Bronchial epithelial cell (primary cell): ENCODE data around the gene ACOX3. TPM values are rescaled to one million over a fixed set of nuclear protein-coding genes. Genes with fewer than 3 reads are reported as not detected.

Source experiments
- DNase-seq: peaks from one replicate; pipeline ENCODE4 v3.0.0-alpha.2; 2010; ENCODE audit warnings: low read depth
- FAIRE-seq: peaks from 2 replicates; lab custom pipeline; 2011; peaks lifted over from hg19 to GRCh38; lab: Jason Lieb, UNC
- H3K27me3 ChIP-seq: 2 replicates; pipeline ENCODE4 v1.5.1; 2011; ENCODE audit warnings: low read length; ENCODE audit not compliant: control insufficient read depth, insufficient read depth
- H3K36me3 ChIP-seq: 2 replicates; pipeline ENCODE4 v1.5.1; 2011; ENCODE audit warnings: low read length; ENCODE audit not compliant: control insufficient read depth, insufficient read depth
- H3K4me3 ChIP-seq: 2 replicates; pipeline ENCODE4 v1.5.1; 2011; ENCODE audit warnings: mild to moderate bottlenecking, low read depth, low read length, control low read depth
- total RNA-seq: library from RNA; depleted of rRNA; stranded (reverse); fragments of >200 nt; gene quantifications from 2 replicates; pipeline ENCODE4 v1.2.1, GENCODE V29; 2014
- TF ChIP-seq, protein P1 (sequence below): IDR thresholded peaks from 2 replicates; pipeline ENCODE4 v1.5.1; 2011; ENCODE audit warnings: mild to moderate bottlenecking, moderate library complexity, low read length, control low read depth, inconsistent platforms; ENCODE audit not compliant: insufficient read depth, severe bottlenecking

ACOX3 gene
- total RNA-seq, 1 donor from 2014 or later: 12.4 TPM

DNA sequence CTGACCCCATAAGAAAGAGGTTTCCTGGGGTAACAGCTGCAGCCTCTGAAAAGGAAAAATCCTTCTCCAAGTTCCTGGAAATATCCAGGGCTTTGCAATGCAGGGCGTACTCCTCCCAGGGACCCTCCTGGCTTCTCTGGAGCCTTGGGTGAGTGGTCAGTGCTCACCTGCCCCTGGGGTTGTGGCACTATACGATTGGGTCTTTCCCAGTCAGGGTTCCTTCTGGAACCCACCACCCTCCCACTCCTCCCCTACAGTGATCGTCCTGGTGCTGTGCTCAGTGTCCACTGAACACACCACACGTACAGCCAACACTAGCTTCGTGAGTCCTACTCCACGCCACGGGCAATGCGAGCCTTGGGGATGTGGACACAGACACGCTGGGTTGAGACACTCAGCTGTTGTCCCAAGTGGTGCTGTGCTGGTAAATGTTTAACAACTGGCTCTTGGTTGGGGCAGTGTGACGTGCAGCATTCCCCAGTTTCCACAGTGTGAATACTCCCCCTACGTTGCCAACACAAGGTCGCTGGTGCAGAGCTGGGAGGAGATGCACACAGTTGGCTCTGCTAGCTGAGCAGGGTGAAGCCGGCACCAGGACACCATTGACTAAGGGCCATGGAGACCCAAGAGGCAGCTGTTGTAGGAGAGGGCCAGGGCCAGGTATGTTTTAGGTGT, 105.6 kb downstream of the ACOX3 start:
- DNase-seq: no peak
- TF ChIP-seq, protein P1, sequence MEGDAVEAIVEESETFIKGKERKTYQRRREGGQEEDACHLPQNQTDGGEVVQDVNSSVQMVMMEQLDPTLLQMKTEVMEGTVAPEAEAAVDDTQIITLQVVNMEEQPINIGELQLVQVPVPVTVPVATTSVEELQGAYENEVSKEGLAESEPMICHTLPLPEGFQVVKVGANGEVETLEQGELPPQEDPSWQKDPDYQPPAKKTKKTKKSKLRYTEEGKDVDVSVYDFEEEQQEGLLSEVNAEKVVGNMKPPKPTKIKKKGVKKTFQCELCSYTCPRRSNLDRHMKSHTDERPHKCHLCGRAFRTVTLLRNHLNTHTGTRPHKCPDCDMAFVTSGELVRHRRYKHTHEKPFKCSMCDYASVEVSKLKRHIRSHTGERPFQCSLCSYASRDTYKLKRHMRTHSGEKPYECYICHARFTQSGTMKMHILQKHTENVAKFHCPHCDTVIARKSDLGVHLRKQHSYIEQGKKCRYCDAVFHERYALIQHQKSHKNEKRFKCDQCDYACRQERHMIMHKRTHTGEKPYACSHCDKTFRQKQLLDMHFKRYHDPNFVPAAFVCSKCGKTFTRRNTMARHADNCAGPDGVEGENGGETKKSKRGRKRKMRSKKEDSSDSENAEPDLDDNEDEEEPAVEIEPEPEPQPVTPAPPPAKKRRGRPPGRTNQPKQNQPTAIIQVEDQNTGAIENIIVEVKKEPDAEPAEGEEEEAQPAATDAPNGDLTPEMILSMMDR: no peak
- Histone ChIP-seq H3K4me3 (no peak overlapping the region), H3K27me3 (peaks cover 2% of the 10 kb centered on the region), H3K36me3 (no peaks in the 10 kb centered on the region)
- FAIRE-seq: peak; percentile 50

- no peak for DNase-seq
- peaks cover 2% of the 10 kb centered on the region for H3K27me3 ChIP-seq
- no peak for FAIRE-seq
- H3K4me3 ChIP-seq: no peak overlapping the region
- H3K36me3 ChIP-seq: no peaks in the 10 kb centered on the region
- TF ChIP-seq, protein P1: no peak
These were observed 106.6 kb downstream of the ACOX3 start for GRCh38 chr4:8333726-8334460.

DNA sequence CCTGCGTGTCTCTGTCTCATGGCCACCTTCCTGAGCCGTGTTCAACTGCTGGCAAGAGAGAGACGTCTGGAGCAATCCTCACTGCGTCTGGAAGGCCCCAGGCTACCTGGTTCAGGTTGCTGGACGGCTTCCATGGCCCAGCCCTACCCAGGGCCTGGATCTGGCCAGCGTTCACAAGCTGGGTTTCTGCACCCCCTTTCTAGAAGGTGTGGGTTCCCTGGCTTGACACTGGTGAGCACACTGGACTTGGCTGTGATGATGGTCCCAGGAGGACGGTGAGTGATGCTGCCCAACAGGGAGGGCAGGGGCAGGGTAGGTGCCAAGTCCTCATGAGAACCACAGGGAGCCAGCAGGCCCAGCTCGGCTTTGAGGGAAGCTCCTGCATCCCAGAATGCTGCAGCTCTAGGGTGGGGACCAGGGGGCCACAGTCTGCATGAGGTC, 107.6 kb downstream of the ACOX3 start:
- TF ChIP-seq, protein P1: no peak
- FAIRE-seq: no peak
- peak; percentile 43 for DNase-seq
- no peak overlapping the region for H3K4me3 ChIP-seq
- H3K36me3 ChIP-seq: no peaks in the 10 kb centered on the region
- H3K27me3 ChIP-seq: peaks cover 2% of the 10 kb centered on the region

DNA sequence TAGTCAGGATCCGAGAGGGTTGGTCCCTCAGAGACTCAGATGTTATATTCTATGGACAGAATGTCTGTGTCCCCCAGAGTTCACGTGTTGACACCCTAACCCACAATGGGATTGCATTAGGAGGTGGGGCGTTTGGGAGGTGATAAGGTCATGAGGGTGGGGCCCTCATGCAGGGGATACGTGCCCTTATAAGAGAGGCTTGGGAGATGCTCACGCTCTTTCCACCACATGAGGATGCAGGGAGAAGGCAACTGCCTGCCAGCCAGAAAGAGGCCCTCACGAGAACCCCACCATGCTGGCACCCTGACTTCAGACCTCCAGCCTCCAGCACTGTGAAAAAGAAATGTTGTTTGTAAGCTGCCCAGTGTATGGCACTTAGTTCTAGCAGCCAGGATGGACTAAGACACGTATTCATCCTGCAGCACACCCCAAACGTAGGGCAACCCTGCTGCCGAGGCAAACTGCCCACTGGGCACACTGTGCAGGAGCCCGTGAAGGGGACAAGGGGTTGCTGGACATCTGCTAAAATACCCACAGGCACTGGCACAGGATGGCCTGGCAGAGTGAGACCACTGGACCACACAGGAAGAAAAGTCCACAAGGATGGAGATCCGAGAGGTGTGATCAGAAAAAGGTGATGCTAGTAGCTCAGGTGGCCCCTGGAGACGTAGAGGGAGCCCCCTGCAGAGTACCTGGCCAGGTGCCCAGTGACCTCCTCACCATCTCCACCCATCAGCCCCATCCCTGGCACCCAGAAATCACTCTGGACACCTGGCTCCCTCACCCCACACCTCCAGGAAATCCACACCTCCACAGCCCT, 108.3 kb downstream of the ACOX3 start:
- Histone ChIP-seq H3K27me3 (peaks cover 2% of the 10 kb centered on the region), H3K36me3 (no peaks in the 10 kb centered on the region), H3K4me3 (no peak overlapping the region)
- FAIRE-seq: no peak
- TF ChIP-seq, protein P1: no peak
- no peak for DNase-seq

GRCh38 chr4:8331575-8331955, 109.0 kb downstream of the ACOX3 start:
- TF ChIP-seq, protein P1: no peak
- H3K36me3 ChIP-seq: no peaks in the 10 kb centered on the region
- no peak for FAIRE-seq
- H3K4me3 ChIP-seq: no peak overlapping the region
- DNase-seq: no peak
- H3K27me3 ChIP-seq: peaks cover 2% of the 10 kb centered on the region
